Mammary epithelial cell (primary cell): ENCODE results near the gene JAK1.

Source experiments
- CTCF ChIP-seq, 2 donors: IDR thresholded peaks in 1 of 2; conservative IDR thresholded peaks in 1 of 2; 2 replicates each; pipeline ENCODE4 v1.5.1; 2011 to 2012; ENCODE audit warnings: inconsistent platforms in 2 of 2, low read length in 2 of 2, mild to moderate bottlenecking in 2 of 2, control low read depth in 1 of 2, low read depth in 1 of 2; ENCODE audit not compliant: insufficient read depth in 1 of 2; ENCODE audit errors: extremely low read depth in 1 of 2
- EZH2 ChIP-seq: IDR thresholded peaks from 2 replicates; pipeline ENCODE4 v1.6.1; 2012; ENCODE audit warnings: low read length, inconsistent platforms, borderline replicate concordance

- TF ChIP-seq CTCF (conservative IDR thresholded peaks at IDR 0.05 in 1 of 2, IDR thresholded peaks at IDR 0.05 in 1 of 2; ENCODE audit: extremely low read depth in 1 of 2, insufficient read depth in 1 of 2, low read depth in 1 of 2, low read length in 2 of 2) (no peak), EZH2 (no peak)
Observed at GRCh38 chr1:64944913-64945312, 21.4 kb downstream of the JAK1 start.
